GM12878 (cell line): ENCODE data around the gene B4GALNT2. TPM values are rescaled to one million over a fixed set of nuclear protein-coding genes. Genes with fewer than 3 reads are reported as not detected.

Experiments used
- ATAC-seq: fragments of 200-7000 bp; cut with Tn5 transposase; 3 replicates; pipeline ENCODE4 v1.9.1; 2020; ENCODE audit warnings: mild to moderate bottlenecking, moderate library complexity
- BruUV-seq: library from RNA; stranded (reverse); fragments of 400-500 nt; replicated peaks from 2 replicates; lab custom pipeline; 2021; lab: Mats Ljungman, UMichigan
- CTCF ChIA-PET: fragments of 300-600 bp; sonication (Branson Sonifier 250); formaldehyde crosslinking; extraction: SDS; loops from one replicate; lab custom pipeline; 2021; ENCODE audit warnings: inconsistent platforms; lab: Yijun Ruan, JAX
- POLR2A ChIA-PET: fragments of 350-600 bp; formaldehyde crosslinking; extraction: SDS; loops from one replicate; lab custom pipeline; 2021; ENCODE audit warnings: inconsistent platforms; lab: Charles Lee
- RAD21 ChIA-PET: fragments of 300-600 bp; sonication (Branson Sonifier 250); formaldehyde crosslinking; loops from one replicate; lab custom pipeline; 2023; ENCODE audit warnings: antibody characterized with exemption; ENCODE audit not compliant: unreplicated experiment; lab: Charles Lee
- SMC1A ChIA-PET: fragments of 300-600 bp; sonication (Branson Sonifier 250); formaldehyde crosslinking; loops from one replicate; lab custom pipeline; 2023; ENCODE audit not compliant: unreplicated experiment, uncharacterized antibody; lab: Charles Lee
- DNase-seq: peaks from one replicate; pipeline ENCODE4 v3.0.0-alpha.2; 2011; ENCODE audit warnings: low read depth, low spot score
- FAIRE-seq: peaks from 3 replicates; lab custom pipeline; 2011; peaks lifted over from hg19 to GRCh38; lab: Jason Lieb, UNC
- H2AFZ ChIP-seq: 2 replicates; pipeline ENCODE4 v1.6.0; 2011; ENCODE audit warnings: low read depth, low read length, control low read depth; ENCODE audit not compliant: control insufficient read depth
- H3K27ac ChIP-seq: 2 replicates; pipeline ENCODE4 v1.5.1; 2011; ENCODE audit warnings: control low read depth; ENCODE audit not compliant: control insufficient read depth, insufficient read depth
- H3K27me3 ChIP-seq, 2 experiments: replicated peaks in 1 of 2; 2 replicates each; pipeline versions ENCODE4 v1.6.0 to v1.6.1; 2011; ENCODE audit warnings: low read length in 1 of 2; ENCODE audit not compliant: control insufficient read depth in 2 of 2, insufficient read depth in 2 of 2
- H3K36me3 ChIP-seq, 2 experiments: 2 replicates each; pipeline ENCODE4 v1.5.1; 2011; ENCODE audit warnings: low read length in 1 of 2; ENCODE audit not compliant: control insufficient read depth in 2 of 2, insufficient read depth in 2 of 2
- H3K4me1 ChIP-seq: 2 replicates; pipeline ENCODE4 v1.6.1; 2011; ENCODE audit warnings: mild to moderate bottlenecking, low read length, moderate library complexity, mixed read lengths; ENCODE audit not compliant: control insufficient read depth, insufficient read depth
- H3K4me2 ChIP-seq: 2 replicates; pipeline ENCODE4 v1.6.0; 2011; ENCODE audit warnings: control low read depth; ENCODE audit not compliant: control insufficient read depth, insufficient read depth
- H3K4me3 ChIP-seq: fragments of 200-600 bp; sonication (generic); 2 replicates; pipeline ENCODE4 v1.5.1; 2016
- H3K79me2 ChIP-seq: 2 replicates; pipeline ENCODE4 v1.6.0; 2011; ENCODE audit warnings: low read length; ENCODE audit not compliant: control insufficient read depth, insufficient read depth
- H3K9ac ChIP-seq: 2 replicates; pipeline ENCODE4 v1.8.0; 2011; ENCODE audit warnings: low read length, control low read depth, mixed read lengths; ENCODE audit not compliant: control insufficient read depth, insufficient read depth
- H3K9me3 ChIP-seq: replicated peaks from 3 replicates; pipeline ENCODE4 v1.5.1; 2011; ENCODE audit warnings: mild to moderate bottlenecking, low read length; ENCODE audit not compliant: control insufficient read depth, insufficient read depth
- H4K20me1 ChIP-seq: 2 replicates; pipeline ENCODE4 v1.6.0; 2011; ENCODE audit not compliant: control insufficient read depth, insufficient read depth
- BCLAF1 ChIP-seq: fragments of 450-650 bp; IDR thresholded peaks from 2 replicates; pipeline ENCODE4 v1.6.1; 2017; ENCODE audit warnings: antibody characterized with exemption, mild to moderate bottlenecking, moderate library complexity
- BMI1 ChIP-seq: fragments of 450-650 bp; IDR thresholded peaks from 2 replicates; pipeline ENCODE4 v1.6.1; 2016; ENCODE audit warnings: mild to moderate bottlenecking, moderate library complexity, borderline replicate concordance
- ETV6 ChIP-seq, 2 experiments: fragments of 450-650 bp in 1 of 2; IDR thresholded peaks in 1 of 2; conservative IDR thresholded peaks in 1 of 2; 2 replicates each; pipeline ENCODE4 v1.6.1; 2014; ENCODE audit warnings: antibody characterized with exemption in 1 of 2, borderline replicate concordance in 1 of 2, low read depth in 1 of 2, mild to moderate bottlenecking in 1 of 2, moderate library complexity in 1 of 2
- GATAD2B ChIP-seq: fragments of 450-650 bp; conservative IDR thresholded peaks from 2 replicates; pipeline ENCODE4 v1.6.1; 2017; ENCODE audit warnings: low read depth, mild to moderate bottlenecking, moderate library complexity
- IRF4 ChIP-seq: IDR thresholded peaks from 2 replicates; pipeline ENCODE4 v1.6.1; 2011; ENCODE audit warnings: low read depth, low read length
- JUND ChIP-seq: IDR thresholded peaks from 2 replicates; pipeline ENCODE4 v1.6.1; 2012; ENCODE audit warnings: low read depth, mild to moderate bottlenecking, low read length, improper control_type of control experiment, moderate library complexity
- MTA2 ChIP-seq: fragments of 450-650 bp; IDR thresholded peaks from 2 replicates; pipeline ENCODE4 v1.6.1; 2016; ENCODE audit warnings: low read depth, mild to moderate bottlenecking, moderate library complexity
- MTA3 ChIP-seq: IDR thresholded peaks from 2 replicates; pipeline ENCODE4 v1.6.1; 2012; ENCODE audit warnings: low read length, inconsistent platforms, borderline replicate concordance
- NFXL1 ChIP-seq: fragments of 450-650 bp; IDR thresholded peaks from 2 replicates; pipeline ENCODE4 v1.6.1; 2017; ENCODE audit warnings: antibody characterized with exemption, mild to moderate bottlenecking, borderline replicate concordance
- PKNOX1 ChIP-seq: fragments of 450-650 bp; IDR thresholded peaks from 2 replicates; pipeline ENCODE4 v1.6.1; 2016; ENCODE audit warnings: mild to moderate bottlenecking
- RAD21 ChIP-seq: IDR thresholded peaks from 2 replicates; pipeline ENCODE4 v1.6.1; 2011; ENCODE audit warnings: mild to moderate bottlenecking, low read depth, low read length, moderate library complexity; ENCODE audit not compliant: insufficient read depth
- RBBP5 ChIP-seq: fragments of 200-600 bp; sonication (generic); conservative IDR thresholded peaks from 2 replicates; pipeline ENCODE4 v1.6.1; 2016
- SMARCA5 ChIP-seq: fragments of 450-650 bp; IDR thresholded peaks from 2 replicates; pipeline ENCODE4 v1.6.1; 2017; ENCODE audit warnings: mild to moderate bottlenecking
- STAT1 ChIP-seq: fragments of 450-650 bp; conservative IDR thresholded peaks from 2 replicates; pipeline ENCODE4 v1.6.1; 2014; ENCODE audit warnings: antibody characterized with exemption, mild to moderate bottlenecking
- USF1 ChIP-seq: IDR thresholded peaks from 2 replicates; pipeline ENCODE4 v1.6.1; 2011; ENCODE audit warnings: borderline replicate concordance, low read depth, mild to moderate bottlenecking, moderate library complexity, mixed read lengths, low read length; ENCODE audit not compliant: insufficient read depth; ENCODE audit errors: extremely low read length
- YBX1 ChIP-seq: fragments of 450-650 bp; IDR thresholded peaks from 2 replicates; pipeline ENCODE4 v1.6.1; 2016; ENCODE audit warnings: antibody characterized with exemption
- ZBED1 ChIP-seq: IDR thresholded peaks from 2 replicates; pipeline ENCODE4 v1.6.1; 2016; ENCODE audit warnings: borderline replicate concordance
- WGBS: methylation state at CpG from one replicate; pipeline ENCODE4 v1.1.6; 2016; ENCODE audit warnings: low lambda C conversion rate; ENCODE audit not compliant: insufficient replicate concordance, insufficient coverage; ENCODE audit errors: missing lambda C conversion rate; 5-methylcytosine and 5-hydroxymethylcytosine counted together
- in situ Hi-C: fragments of 300-500 bp; cut with MboI; formaldehyde crosslinking; loops from 9 replicates; pipeline ENCODE4 v1.14.3; 2018; ENCODE audit warnings: mixed read lengths
- intact Hi-C: fragments of 100-400 bp; cut with micrococcal nuclease; formaldehyde crosslinking; loops from one replicate; pipeline ENCODE4 v1.14.2; 2022; ENCODE audit not compliant: unreplicated experiment
- polyA plus RNA-seq, 11 experiments: library from polyadenylated mRNA; depleted of rRNA in 4 of 11; unstranded in 6 of 11; stranded (reverse) in 5 of 11; fragments of >200 nt; fragmentation: Nextera tagmentation in 4 of 11; fragmentation: Illumina TruSeq in 1 of 11; extraction: Ambion mirVana in 4 of 11; extraction: Trizol in 1 of 11; gene quantifications; 1 replicate in 1 of 11; 2 replicates in 10 of 11; pipeline versions ENCODE4 v1.2.1 to v1.2.3, GENCODE V29; 2011 to 2016; ENCODE audit warnings: inconsistent platforms in 2 of 11, missing spikeins in 2 of 11, low read depth in 1 of 11
- total RNA-seq, 4 experiments: library from RNA; depleted of rRNA in 3 of 4; stranded (reverse); fragments of >200 nt in 3 of 4; fragmentation: Illumina TruSeq in 1 of 4; extraction: Trizol in 1 of 4; gene quantifications; 2 replicates each; pipeline versions ENCODE4 v1.2.1 to v1.2.3, GENCODE V29; 2013 to 2021

B4GALNT2 gene
- total and polyA plus RNA-seq, 10 of the 15 experiments (the other 5 are each of a cell fraction or from before 2014, with no cell fraction given) = not detected

GRCh38 chr17:49136335-49136734 lies 3.8 kb downstream of the B4GALNT2 start:
- no peak overlapping the region for H3K27ac ChIP-seq
- no peaks in the 10 kb centered on the region for H3K4me1 ChIP-seq
- no peak for DNase-seq
- ChIA-PET POLR2A (no interaction called here), CTCF (interaction anchor here (0.6 to 1.2 kb wide), 3 partner anchors 78 to 955 kb away, joined by 3 to 4 read pairs (median 3); no protein-coding TSS in a partner anchor), RAD21 (no interaction called here), SMC1A (no interaction called here)
- BruUV-seq = no TSS peak
- in situ Hi-C loops = no loop called here
- no peaks in the 10 kb centered on the region for H4K20me1 ChIP-seq
- no peak overlapping the region for H3K4me3 ChIP-seq
- H3K9me3 ChIP-seq = no peaks in the 10 kb centered on the region; the same call in 2 of the 3 replicates
- 91% methylated on average over 4 of the region's 4 CpGs for WGBS
- no peak overlapping the region for H2AFZ ChIP-seq
- no peak overlapping the region for H3K4me2 ChIP-seq
- no peak overlapping the region for H3K9ac ChIP-seq
- intact Hi-C loops = no loop called here
- ATAC-seq = no peak
- TF ChIP-seq BMI1 (no peak), IRF4 (no peak), PKNOX1 (no peak), YBX1 (no peak), RBBP5 (no peak), ZBED1 (no peak), JUND (no peak), USF1 (no peak), BCLAF1 (no peak), ETV6 (conservative IDR thresholded peaks at IDR 0.05 in 1 of 2, IDR thresholded peaks at IDR 0.05 in 1 of 2; ENCODE audit: borderline replicate concordance in 1 of 2, low read depth in 1 of 2) (no peak), STAT1 (no peak), NFXL1 (no peak), RAD21 (no peak), SMARCA5 (no peak), GATAD2B (no peak), MTA3 (no peak), MTA2 (no peak)
- peaks cover 0 to 3% of the 10 kb centered on the region in 2 experiments; a peak in 3 of 4 replicates for H3K27me3 ChIP-seq
- H3K79me2 ChIP-seq = no peaks in the 10 kb centered on the region
- no peaks in the 10 kb centered on the region for H3K36me3 ChIP-seq
- FAIRE-seq = no peak
